ENCODE data around the gene SYT14. TPM values are rescaled to one million over a fixed set of nuclear protein-coding genes. Genes with fewer than 3 reads are reported as not detected.
A peak's percentile ranks its signal among the peaks of the same experiment; 100 is the strongest.
"Not testable (repeated sequence)": the region's sequence is repeated elsewhere in the genome, so short reads cannot be mapped to it uniquely, and the experiment has no call there.

Gene SYT14
- polyA plus RNA-seq (ENCODE audit: insufficient read length): 0.57 TPM
- long read RNA-seq, donor 1: 0 reads
- long read RNA-seq, donor 2: 0 reads
- long read RNA-seq, donor 3: 0 reads
- long read RNA-seq, donor 4: 0 reads
- long read RNA-seq, donor 5, partial matches to known transcripts: 8 of 18 reads
- long read RNA-seq, donor 5, other reads (novel, unspliced or antisense): 10 of 18 reads
- long read RNA-seq, donor 6: 0 reads
- long read RNA-seq, donor 7: 0 reads
- long read RNA-seq, donor 8: 0 reads

DNA sequence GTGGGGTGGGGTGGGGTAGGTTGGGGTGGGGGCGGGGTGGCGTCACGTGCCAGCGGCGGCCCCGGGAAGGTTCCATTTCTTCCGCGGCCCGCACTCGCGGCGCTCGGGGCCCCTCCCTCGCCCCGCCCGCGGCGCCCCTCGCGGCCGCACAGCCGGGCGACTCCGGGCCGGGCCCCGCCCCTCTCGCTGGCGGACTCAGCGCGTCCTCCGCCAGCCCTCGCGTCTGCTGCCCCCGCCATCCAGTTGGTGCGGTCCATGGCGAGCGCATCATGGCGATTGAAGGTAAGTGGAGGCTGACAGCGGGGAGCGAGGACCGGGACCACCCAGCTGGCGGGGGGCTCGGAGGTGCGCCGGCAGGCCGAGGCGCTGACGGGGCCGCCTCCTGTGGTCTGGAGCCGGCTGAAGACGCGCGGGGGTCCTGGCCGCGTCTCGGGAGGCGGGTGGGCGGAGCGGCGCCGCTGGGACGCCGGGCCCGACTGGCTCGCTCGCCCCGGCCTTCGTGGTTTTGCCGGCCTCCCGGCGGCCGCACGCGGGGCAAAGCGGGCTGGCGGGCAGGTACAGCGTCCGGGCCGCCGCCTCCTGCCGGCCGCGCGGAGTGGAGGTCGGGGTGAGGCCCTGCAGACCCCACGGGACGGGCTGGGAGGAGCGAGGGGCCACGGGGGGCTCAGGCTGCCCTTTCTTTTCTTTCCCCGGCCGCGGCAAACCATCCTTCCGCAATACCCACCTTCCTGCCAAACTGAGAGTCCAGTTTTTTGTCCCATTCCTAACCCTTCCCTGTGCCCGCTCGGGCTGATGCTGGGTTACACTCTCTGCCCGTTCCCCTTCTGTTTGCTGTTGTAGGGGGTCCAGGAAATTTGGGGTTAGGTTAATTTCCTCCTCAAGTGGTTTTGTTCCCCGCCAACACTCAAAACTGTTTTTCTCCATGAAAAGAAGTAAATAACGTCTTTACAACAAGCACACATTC is at the start of gene SYT14:
SYT14 (plus strand) TSS at position 222 of the 964 bp plus-strand sequence; CDS start at position 270, 48 bp downstream.
- peak; percentile 26 for DNase-seq

DNA sequence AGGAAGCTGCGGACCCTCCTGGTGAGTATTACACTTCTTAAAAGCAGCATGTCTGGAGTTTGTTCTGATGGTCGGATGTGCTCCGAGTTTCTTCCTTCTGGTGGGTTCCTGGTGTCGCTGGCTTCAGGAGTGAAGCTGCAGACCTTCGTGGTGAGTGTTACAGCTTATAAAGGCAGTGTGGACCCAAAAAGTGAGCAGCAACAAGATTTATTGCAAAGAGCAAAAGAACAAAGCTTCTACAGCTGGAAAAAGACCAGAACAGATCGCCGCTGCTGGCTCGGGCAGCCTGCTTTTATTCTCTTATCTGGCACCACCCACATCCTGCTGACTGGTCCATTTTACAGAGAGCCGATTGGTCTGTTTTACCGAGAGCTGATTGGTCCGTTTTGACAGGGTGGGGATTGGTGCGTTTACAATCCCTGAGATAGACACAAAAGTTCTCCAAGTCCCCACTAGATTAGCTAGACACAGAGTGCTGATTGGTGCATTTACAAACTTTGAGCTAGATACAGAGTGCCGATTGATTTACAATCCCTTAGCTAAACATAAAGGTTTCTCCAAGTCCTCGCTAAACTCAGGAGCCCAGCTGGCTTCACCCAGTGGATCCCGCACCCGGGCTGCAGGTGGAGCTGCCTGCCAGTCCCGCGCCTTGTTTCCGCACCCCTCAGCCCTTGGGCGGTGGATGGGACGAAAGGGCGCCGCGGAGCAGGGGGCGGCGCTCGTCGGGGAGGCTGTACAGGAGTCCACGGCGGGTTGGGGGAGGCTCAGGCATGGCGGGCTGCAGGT is 49.5 kb upstream of the SYT14 start:
- DNase-seq: not testable (repeated sequence)

DNA sequence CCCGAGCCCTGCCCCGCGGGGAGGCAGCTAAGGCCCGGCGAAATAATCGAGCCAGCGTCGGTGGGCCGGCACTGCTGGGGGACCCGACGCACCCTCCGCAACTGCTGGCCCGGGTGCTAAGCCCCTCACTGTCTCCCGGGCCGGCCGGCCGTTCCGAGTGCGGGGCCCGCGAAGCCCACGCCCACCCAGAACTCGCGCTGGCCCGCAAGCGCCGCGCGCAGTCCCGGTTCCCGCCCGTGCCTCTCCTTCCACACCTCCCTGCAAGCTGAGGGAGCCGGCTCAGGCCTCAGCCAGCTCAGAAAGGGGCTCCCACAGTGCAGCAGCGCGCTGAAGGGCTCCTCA is 49.0 kb upstream of the SYT14 start:
- DNase-seq: no peak

DNA sequence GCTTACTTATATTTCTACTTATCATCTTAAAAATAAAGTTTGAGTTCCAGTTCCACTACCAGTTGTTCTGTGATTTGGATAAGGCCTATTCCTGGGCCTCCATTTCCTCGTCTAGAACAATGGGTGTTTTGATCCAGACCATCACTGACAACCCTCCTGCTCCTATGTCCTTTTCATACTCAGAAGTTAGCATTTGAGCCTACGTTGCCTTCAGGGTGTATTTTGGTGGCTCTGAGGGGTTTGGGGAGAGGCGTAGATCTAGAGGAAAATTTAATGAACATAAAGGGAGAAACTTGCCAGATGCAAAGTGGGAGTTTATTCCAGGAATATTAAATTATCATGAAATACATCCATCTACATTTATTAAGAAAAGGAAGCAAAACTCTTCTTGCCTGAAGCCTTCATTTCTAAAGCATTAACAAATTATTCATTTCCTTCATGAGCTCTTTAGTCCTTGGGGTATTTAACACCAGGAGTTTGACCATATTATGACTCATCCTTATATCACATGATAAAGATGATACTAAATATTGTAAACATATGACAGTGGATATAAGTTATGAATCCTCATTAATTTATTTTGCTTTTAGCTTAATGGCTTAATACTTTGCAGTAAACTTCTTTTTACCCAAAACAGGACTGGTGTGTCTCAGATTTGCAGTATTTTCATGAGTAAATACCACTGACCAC is 47.2 kb upstream of the SYT14 start:
- no peak for DNase-seq

DNA sequence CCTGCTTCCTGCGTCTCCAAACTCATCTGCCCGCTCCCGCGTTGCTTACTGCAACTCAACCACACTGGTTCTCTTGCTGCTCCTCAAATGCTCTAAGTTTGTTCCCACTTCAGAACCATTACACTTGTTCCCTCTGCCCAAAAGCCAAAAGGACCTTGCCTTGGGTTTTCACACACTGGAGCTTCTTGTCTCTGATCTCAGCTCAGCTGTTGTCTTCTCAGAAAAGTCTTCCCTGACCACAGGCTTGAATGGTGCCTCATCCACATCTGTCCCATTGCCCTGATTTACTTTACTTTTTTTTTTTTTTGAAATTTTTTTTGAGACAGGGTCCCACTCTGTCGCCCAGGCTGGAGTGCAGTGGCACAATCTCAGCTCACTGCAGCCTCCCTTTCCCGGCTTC is 44.3 kb upstream of the SYT14 start:
- no peak for DNase-seq

DNA sequence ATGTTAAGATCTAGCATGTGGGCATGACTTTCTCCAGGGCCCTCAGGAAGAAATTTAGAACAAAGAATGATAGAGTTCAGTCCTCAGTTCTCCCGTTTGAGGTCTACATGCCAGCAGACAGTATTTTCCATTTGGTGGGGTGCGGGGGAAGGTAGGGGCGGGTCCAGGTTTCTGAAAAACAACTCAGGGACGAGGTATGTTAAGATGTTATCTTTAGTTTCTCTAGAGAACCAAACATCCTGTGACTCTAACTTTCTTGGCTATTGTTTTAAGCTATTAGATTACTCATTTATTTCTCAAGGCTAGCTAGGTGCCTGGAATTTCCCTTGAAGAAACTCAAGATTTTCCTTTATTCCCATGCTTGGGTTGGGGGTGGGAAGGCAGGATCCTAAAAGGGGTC is 42.3 kb upstream of the SYT14 start:
- DNase-seq: no peak

DNA sequence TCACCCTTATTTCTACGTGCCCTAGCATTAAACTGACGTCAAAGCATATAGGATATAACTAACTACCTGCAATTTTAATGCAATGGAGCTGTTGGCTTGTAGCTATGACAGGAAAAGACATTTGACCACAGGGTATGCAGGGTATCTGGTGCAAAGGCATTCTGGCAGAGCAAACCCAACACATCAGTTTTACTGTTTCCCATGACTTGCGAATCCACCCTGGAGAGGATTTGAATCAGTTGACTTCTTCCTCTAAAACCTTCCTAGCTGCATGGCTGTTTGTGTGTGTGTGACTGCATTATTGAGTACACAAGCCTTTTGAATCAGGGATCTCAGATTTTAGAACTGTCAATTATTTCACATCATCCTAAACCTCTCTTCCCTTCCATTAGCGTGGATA is 41.7 kb upstream of the SYT14 start:
- no peak for DNase-seq

DNA sequence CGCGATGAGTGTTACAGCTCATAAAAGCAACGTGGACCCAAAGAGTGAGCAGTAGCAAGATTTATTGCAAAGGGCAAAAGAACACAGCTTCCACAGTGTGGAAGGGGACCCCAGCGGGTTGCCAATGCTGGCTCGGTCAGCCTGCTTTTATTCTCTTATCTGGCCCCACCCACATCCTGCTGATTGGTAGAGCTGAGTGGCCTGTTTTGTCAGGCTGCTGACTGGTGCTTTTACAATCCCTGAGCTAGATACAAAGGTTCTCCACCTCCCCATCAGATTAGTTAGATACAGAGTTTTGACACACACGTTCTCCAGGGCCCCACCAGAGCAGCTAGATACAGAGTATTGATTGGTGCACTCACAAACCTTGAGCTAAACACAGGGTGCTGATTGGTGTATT is 39.7 kb upstream of the SYT14 start:
- DNase-seq: not testable (repeated sequence)

DNA sequence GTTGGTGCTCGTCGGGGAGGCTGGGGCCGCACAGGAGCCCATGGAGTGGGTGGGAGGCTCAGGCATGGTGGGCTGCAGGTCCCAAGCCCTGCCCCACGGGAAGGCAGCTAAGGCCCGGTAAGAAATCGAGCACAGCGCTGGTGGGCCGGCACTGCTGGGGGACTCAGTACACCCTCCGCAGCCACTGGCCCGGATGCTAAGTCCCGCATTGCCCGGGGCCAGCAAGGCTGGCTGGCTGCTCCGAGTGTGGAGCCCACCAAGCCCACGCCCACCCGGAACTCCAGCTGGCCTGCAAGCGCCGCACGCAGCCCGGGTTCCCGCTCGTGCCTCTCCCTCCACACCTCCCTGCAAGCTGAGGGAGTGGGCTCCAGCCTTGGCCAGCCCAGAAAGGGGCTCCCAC is 39.2 kb upstream of the SYT14 start:
- DNase-seq: not testable (repeated sequence)

DNA sequence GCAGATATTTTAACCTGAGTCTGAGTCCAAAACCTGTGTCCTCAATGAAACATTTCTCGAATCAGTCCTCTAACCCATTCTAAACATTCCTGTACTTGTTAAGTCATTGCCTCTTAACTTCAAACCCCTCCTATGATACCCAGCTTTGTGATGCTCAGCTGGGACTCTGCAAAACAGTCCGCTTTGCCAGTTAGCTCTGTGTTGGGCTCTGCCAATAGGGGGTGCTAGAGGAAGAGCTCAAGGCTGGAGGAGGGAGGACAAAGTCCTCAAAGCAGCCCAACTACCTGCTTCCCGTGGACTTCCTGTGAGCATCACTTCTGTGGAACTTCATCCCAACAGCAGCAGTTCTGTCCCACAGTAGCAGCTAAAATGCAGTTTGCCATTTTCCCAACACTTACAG is 38.1 kb upstream of the SYT14 start:
- DNase-seq: no peak

DNA sequence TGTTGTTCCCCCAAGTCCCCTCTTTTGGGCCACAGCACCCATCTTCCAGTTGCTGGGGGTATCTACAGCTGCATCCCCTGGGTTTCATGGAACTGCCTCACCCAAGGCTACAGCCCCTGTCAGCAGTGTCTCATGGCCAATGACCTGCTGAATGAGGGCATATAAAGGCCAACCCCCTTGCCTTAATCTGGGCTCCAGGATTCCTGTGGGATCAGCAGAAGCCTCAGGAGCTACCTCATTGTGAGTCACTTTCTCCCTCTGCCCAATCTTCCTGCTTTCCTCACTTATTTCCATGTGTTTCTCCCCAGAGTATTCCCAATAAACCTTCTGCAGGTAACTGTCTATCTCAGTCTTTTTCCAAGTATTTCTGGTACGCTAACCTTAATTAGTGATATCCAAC is 37.3 kb upstream of the SYT14 start:
- no peak for DNase-seq

DNA sequence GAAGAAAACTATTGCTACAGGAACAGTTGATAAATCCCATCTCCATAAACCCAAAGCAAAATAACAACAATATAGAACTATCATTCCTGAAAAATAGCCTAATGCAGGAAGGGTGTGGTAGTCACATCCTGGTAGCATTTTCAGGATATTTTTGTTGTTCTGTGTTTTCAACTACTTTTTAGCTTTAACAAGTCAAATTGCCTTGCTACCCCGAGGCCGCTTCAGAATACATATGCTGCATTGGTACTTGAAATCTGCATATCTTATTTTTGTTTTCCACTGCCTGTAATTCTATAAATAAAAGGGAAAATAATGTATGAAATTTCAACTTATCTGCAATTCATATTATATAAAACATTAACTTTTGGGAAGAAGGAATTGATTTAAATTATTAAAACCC is 36.8 kb upstream of the SYT14 start:
- DNase-seq: no peak

DNA sequence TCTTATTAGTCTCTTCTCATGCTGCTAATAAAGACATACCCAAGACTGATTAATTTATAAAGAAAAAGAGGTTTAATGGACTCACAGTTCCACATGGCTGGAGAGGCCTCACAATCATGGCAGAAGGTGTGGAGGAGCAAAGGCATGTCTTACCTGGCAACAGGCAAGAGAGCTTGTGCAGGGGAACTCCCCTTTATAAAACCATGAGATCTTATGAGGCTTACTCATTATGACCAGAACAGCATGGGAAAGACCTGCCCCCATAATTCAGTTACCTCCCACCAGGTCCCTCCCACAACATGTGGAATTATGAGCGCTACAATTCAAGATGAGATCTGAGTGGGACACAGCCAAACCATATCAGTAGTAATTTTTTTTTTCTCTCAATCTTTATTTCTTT is 33.2 kb upstream of the SYT14 start:
- not testable (repeated sequence) for DNase-seq

DNA sequence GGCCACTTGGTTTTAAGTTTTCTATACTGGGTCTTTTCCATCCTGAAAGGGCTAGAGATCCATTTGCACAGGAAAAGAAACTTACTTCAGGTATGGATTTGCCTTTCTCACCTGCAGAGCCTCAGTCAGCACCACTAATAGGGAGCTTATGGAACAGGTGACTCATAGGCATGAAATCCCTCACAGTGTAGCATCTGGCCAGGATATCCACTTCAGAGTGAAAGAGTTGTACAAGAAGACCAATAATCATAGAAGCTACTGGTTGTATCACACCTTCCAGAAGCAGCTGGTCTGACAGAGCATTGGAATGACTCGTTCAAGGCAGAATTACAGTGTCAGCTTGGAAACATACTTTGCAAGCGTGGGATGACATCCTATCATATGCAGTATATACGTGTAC is 26.3 kb upstream of the SYT14 start:
- DNase-seq: no peak

DNA sequence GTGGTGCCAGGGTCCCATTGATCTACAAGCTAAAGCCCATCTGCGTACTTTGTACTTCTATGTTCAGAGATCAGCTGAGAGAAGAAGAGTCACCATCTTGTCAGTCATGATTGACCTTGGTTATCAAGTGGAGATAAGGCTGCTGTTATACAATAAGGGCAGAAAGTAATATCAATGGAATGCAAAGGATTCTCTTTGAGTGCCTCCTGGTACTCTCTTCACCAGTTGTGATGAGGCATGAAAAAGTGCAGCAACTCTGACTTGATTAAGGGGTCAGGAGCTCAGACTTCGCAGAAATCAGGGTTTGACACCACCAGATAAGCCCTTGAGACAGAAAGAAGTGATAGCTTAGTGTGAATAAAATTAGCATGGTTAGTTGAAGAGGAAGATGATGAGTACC is 25.7 kb upstream of the SYT14 start:
- no peak for DNase-seq

DNA sequence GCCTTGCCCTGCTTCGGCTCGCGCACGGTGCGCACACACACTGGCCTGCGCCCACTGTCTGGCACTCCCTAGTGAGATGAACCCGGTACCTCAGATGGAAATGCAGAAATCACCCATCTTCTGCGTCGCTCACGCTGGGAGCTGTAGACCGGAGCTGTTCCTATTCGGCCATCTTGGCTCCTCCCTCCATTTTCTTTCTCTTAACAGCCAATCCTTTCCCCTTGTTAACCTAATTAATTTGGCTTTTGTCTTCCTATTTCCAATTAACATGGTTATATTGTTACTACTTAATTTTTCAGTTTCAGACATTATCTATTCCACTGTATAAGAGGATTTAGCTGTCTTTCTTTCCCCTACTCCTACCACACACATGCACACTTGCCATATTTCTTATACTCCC is 18.4 kb upstream of the SYT14 start:
- not testable (repeated sequence) for DNase-seq

DNA sequence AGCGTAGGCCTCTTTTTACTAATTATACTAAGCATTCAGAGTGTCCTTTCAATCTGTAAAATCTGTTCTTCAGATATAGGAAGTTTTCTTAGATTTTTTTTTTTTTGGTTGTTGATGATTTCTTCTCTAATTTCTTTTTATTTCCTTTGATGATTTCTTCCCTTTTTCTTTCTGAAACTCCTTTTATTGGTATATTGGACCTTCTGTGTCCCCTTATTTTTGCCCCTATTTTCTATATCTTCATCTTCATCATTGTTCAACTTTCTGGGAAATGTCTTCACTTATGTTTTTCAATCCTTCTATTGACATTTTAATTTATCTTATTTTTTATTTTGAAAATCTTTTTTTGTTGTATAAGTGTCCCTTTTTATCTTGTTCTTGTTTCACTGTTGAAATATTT is 17.2 kb upstream of the SYT14 start:
- no peak for DNase-seq

DNA sequence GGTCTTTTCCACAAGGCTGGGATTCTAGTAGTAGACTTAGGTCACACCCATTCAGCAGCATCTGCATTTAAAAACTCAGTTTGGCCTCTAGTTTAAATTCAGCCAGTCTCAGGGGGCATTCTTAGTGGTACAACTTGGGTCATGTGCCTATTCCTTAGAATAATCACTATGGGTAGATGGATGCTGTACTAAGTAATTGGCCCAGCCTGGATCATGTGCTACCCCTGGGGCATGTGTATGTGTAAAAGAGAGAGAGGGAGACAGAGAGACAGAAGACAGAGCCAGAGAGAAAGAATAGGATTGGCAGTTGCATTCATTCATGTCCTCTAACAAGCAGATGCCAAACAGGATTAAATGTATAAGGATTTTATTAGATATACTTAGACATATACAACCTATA is 13.6 kb upstream of the SYT14 start:
- DNase-seq: no peak

DNA sequence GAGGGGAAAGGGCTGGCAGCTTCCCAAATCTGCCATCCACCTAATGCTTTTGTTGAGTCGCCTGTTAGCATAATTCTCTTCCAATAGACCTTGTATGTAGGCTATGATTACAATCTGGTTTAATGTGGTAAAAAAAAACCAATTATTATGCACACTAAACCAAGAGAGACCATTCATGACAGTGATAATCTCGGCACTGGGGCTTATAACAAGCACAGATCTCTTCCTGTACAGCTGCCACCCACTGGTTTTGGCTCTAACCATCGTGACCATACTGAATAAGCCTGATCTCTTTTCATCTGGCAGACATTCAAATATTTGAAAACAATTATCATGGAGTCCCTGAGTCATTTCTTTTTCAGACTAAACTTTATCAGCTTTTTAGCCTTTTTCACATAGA is 12.0 kb upstream of the SYT14 start:
- no peak for DNase-seq

DNA sequence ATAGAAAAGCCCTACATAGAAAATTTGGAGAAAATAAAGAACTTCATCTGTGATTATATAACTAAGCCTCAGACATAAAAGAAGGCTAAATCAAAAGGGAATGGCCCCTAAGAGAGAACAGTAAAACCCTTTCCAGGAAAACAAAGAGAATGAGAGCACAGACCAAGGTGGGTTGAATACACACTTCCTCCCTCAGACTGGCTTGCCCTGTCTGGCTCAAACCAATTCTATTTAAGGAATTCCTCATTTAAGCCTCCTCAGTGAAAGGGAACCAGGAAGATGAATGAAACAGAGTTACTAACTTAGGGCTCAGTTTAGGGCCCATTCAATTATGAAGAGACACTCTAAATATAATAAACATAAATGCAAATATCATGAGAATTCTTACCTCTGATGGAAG is 10.6 kb upstream of the SYT14 start:
- DNase-seq: no peak

DNA sequence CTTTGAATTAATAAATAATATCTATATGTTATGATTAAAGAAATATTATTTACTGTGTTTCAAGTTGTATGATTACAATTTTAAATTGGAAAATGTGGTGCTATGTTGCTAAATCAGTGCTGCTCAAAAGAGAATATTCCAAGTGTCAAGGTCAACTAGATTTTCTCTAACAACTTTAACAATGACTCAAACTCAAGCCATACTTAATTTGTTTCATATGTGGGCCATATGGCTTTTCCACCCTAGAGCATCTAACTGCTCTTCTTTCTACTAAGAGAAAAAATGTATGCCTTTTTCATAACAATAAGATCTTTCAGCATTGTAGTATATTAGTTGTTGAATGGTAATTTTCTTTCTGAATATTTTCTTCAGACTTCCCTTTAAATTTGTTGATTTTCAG is 8.3 kb upstream of the SYT14 start:
- no peak for DNase-seq

DNA sequence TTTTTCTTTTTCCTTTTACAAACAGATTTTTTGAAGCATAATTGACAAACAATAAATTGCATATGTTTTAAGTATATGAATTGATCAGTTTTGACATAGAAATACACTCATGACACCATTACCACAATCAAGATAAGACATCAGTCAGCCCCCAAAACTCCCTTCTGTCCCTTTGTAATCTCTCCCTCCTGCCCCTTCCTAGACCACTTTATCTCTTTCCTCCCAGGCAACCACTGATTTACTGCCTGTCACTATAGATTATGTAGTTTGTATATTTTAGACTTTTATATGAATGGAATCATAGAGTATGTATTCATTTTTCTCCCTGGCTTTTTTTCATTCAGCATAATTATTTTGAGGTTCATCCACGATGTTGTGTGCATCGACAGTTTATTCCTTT is 6.9 kb upstream of the SYT14 start:
- no peak for DNase-seq
